B cell (primary cell): ENCODE results near the gene IL26. TPM values are rescaled to one million over a fixed set of nuclear protein-coding genes. Genes with fewer than 3 reads are reported as not detected.

Experiments
- ATAC-seq: fragments of 200-7000 bp; cut with Tn5 transposase; one replicate; pipeline ENCODE4 v1.10.0; 2021; ENCODE audit warnings: low read depth, mild to moderate bottlenecking, moderate number of reproducible peaks, moderate library complexity
- CTCF ChIA-PET: fragments of 350-600 bp; sonication (Branson Sonifier 250); formaldehyde crosslinking; loops from one replicate; lab custom pipeline; 2021; ENCODE audit warnings: antibody characterized with exemption, inconsistent platforms; lab: Charles Lee
- POLR2A ChIA-PET: fragments of 350-600 bp; sonication (Branson Sonifier 250); formaldehyde crosslinking; loops from one replicate; lab custom pipeline; 2021; ENCODE audit warnings: antibody characterized with exemption; lab: Charles Lee
- DNase-seq: peaks from one replicate; pipeline ENCODE4 v3.0.0; 2013
- H2AFZ ChIP-seq: 2 replicates; pipeline ENCODE4 v1.6.1; 2012; ENCODE audit warnings: mild to moderate bottlenecking, low read depth, low read length; ENCODE audit not compliant: insufficient read depth, poor library complexity, severe bottlenecking
- H3K27ac ChIP-seq, 2 donors: 1 replicate in 1 of 2; 2 replicates in 1 of 2; pipeline ENCODE4 v1.5.1; 2012 to 2013; ENCODE audit warnings: low read length in 2 of 2, mild to moderate bottlenecking in 2 of 2, moderate library complexity in 1 of 2
- H3K27me3 ChIP-seq, 4 experiments: fragments of 200-600 bp in 1 of 4; sonication (generic) in 1 of 4; replicated peaks in 1 of 4; 1 replicate in 2 of 4; 2 replicates in 2 of 4; pipeline versions ENCODE4 v1.6.1 to v1.7.0; 2013 to 2016; ENCODE audit warnings: low read length in 3 of 4, mild to moderate bottlenecking in 2 of 4, mixed read lengths in 1 of 4, moderate library complexity in 1 of 4; ENCODE audit not compliant: insufficient read depth in 4 of 4, control insufficient read depth in 3 of 4; ENCODE audit errors: control extremely low read depth in 1 of 4
- H3K36me3 ChIP-seq, 2 experiments: replicated peaks in 1 of 2; 1 replicate in 1 of 2; 2 replicates in 1 of 2; pipeline versions ENCODE4 v1.6.1 to v1.7.1; 2013; ENCODE audit warnings: low read length in 1 of 2; ENCODE audit not compliant: insufficient read depth in 2 of 2, control insufficient read depth in 1 of 2; ENCODE audit errors: control extremely low read depth in 1 of 2, extremely low read depth in 1 of 2
- H3K4me1 ChIP-seq, 2 donors: fragments of 200-600 bp in 1 of 2; sonication (generic) in 1 of 2; 1 replicate in 1 of 2; 2 replicates in 1 of 2; pipeline versions ENCODE4 v1.5.1 to v1.6.1; 2013 to 2017; ENCODE audit warnings: low read length in 2 of 2; ENCODE audit not compliant: control insufficient read depth in 2 of 2, insufficient read depth in 2 of 2
- H3K4me2 ChIP-seq: replicated peaks from 2 replicates; pipeline ENCODE3; 2012; ENCODE audit warnings: mild to moderate bottlenecking, low read depth, low read length; ENCODE audit not compliant: poor library complexity, severe bottlenecking
- H3K4me3 ChIP-seq, 5 experiments: fragments of 200-600 bp in 1 of 5; sonication (generic) in 1 of 5; 1 replicate in 3 of 5; 2 replicates in 2 of 5; pipeline versions ENCODE4 v1.5.1 to v1.7.0; 2011 to 2016; ENCODE audit warnings: low read length in 4 of 5, mild to moderate bottlenecking in 4 of 5, low read depth in 2 of 5, control low read depth in 1 of 5, moderate library complexity in 1 of 5; ENCODE audit not compliant: insufficient read depth in 1 of 5; ENCODE audit errors: control extremely low read depth in 1 of 5, extremely low read depth in 1 of 5
- H3K79me2 ChIP-seq: fragments of 200-600 bp; sonication (generic); one replicate; pipeline ENCODE4 v1.6.0; 2016; ENCODE audit warnings: low read length; ENCODE audit not compliant: control insufficient read depth, insufficient read depth
- H3K9ac ChIP-seq: fragments of 200-600 bp; sonication (generic); 2 replicates; pipeline ENCODE4 v1.6.1; 2017; ENCODE audit warnings: mild to moderate bottlenecking, low read length, moderate library complexity
- H3K9me3 ChIP-seq, 3 donors: one replicate each; pipeline versions ENCODE4 v1.6.1 to v1.7.1; 2013; ENCODE audit warnings: low read length in 2 of 3; ENCODE audit not compliant: control insufficient read depth in 2 of 3, insufficient read depth in 1 of 3; ENCODE audit errors: control extremely low read depth in 1 of 3
- H4K20me1 ChIP-seq: 2 replicates; pipeline ENCODE4 v1.6.0; 2012; ENCODE audit warnings: mild to moderate bottlenecking, low read length; ENCODE audit not compliant: insufficient read depth, control insufficient read depth, poor library complexity, severe bottlenecking
- H3K27ac Mint-ChIP-seq: one replicate; pipeline ENCODE4 v1.8.0; 2021; ENCODE audit warnings: mixed read lengths
- H3K27me3 Mint-ChIP-seq: one replicate; pipeline ENCODE4 v1.8.0; 2021; ENCODE audit warnings: mixed read lengths
- H3K4me1 Mint-ChIP-seq: one replicate; pipeline ENCODE4 v1.8.0; 2021; ENCODE audit warnings: mixed read lengths
- H3K4me3 Mint-ChIP-seq: one replicate; pipeline ENCODE4 v1.8.0; 2021; ENCODE audit warnings: mixed read lengths
- H3K9me3 Mint-ChIP-seq: one replicate; pipeline ENCODE4 v1.8.0; 2022; ENCODE audit warnings: mixed read lengths; ENCODE audit not compliant: insufficient read depth
- EZH2 ChIP-seq: IDR thresholded peaks from 2 replicates; pipeline ENCODE4 v1.6.1; 2012; ENCODE audit warnings: borderline replicate concordance, low read depth, mild to moderate bottlenecking, moderate library complexity, low read length; ENCODE audit not compliant: insufficient read depth, poor library complexity, severe bottlenecking
- WGBS: methylation state at CpG from one replicate; pipeline ENCODE4 v1.1.5; 2013; ENCODE audit warnings: missing lambda C conversion rate; ENCODE audit not compliant: insufficient coverage; 5-methylcytosine and 5-hydroxymethylcytosine counted together
- intact Hi-C: fragments of 100-400 bp; cut with micrococcal nuclease; formaldehyde crosslinking; loops from one replicate; pipeline ENCODE4 v1.10.0; 2022
- polyA plus RNA-seq: library from polyadenylated mRNA; depleted of rRNA; stranded (reverse); fragments of >200 nt; gene quantifications from 2 replicates; pipeline ENCODE4 v1.2.3, GENCODE V29; 2012
- total RNA-seq, 2 donors: library from RNA; stranded (reverse); fragments of 120-200 nt in 1 of 2; gene quantifications; 1 replicate in 1 of 2; 2 replicates in 1 of 2; pipeline versions ENCODE4 v1.2.3 to v1.2.4, GENCODE V29; 2013 to 2022
- TF ChIP-seq, protein P1 (sequence below): fragments of 200-600 bp; IDR thresholded peaks from one replicate; pipeline ENCODE4 v1.8.0; 2022; ENCODE audit warnings: antibody characterized with exemption, mild to moderate bottlenecking

Gene IL26
- total and polyA plus RNA-seq, 2 donors (not counting 1 experiment from before 2014, with no cell fraction given), result not detected

- ATAC-seq, result no peak
- Mint-ChIP-seq H3K9me3 (no peaks in the 10 kb centered on the region), H3K4me1 (no peaks in the 10 kb centered on the region), H3K4me3 (no peak overlapping the region), H3K27me3 (peaks cover 19% of the 10 kb centered on the region), H3K27ac (no peak overlapping the region)
- H4K20me1 ChIP-seq, result no peaks in the 10 kb centered on the region
- ChIA-PET CTCF (interaction anchor here (1.0 kb wide), 1 partner anchor 64 kb away, joined by 3 read pairs; no protein-coding TSS in a partner anchor), POLR2A (no interaction called here)
- DNase-seq, result no peak
- intact Hi-C loops, result no loop called here
- no peak overlapping the region for H3K4me2 ChIP-seq
- no peak overlapping the region for H2AFZ ChIP-seq
- no peak overlapping the region for H3K27ac ChIP-seq
- H3K36me3 ChIP-seq, result no peaks in the 10 kb centered on the region
- H3K4me3 ChIP-seq, result no peak overlapping the region
- 100% methylated on average over 3 of the region's 5 CpGs for WGBS
- H3K79me2 ChIP-seq, result no peaks in the 10 kb centered on the region
- H3K27me3 ChIP-seq, result peaks cover 0 to 3% (median 0%) of the 10 kb centered on the region in 4 experiments
- no peak overlapping the region for H3K9ac ChIP-seq
- H3K9me3 ChIP-seq, result no peaks in the 10 kb centered on the region
- no peak for TF ChIP-seq EZH2
- TF ChIP-seq, protein P1, sequence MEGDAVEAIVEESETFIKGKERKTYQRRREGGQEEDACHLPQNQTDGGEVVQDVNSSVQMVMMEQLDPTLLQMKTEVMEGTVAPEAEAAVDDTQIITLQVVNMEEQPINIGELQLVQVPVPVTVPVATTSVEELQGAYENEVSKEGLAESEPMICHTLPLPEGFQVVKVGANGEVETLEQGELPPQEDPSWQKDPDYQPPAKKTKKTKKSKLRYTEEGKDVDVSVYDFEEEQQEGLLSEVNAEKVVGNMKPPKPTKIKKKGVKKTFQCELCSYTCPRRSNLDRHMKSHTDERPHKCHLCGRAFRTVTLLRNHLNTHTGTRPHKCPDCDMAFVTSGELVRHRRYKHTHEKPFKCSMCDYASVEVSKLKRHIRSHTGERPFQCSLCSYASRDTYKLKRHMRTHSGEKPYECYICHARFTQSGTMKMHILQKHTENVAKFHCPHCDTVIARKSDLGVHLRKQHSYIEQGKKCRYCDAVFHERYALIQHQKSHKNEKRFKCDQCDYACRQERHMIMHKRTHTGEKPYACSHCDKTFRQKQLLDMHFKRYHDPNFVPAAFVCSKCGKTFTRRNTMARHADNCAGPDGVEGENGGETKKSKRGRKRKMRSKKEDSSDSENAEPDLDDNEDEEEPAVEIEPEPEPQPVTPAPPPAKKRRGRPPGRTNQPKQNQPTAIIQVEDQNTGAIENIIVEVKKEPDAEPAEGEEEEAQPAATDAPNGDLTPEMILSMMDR, result no peak
- H3K4me1 ChIP-seq, result no peaks in the 10 kb centered on the region
Observed at GRCh38 chr12:68252077-68252476, 26.5 kb upstream of the IL26 start.

DNA sequence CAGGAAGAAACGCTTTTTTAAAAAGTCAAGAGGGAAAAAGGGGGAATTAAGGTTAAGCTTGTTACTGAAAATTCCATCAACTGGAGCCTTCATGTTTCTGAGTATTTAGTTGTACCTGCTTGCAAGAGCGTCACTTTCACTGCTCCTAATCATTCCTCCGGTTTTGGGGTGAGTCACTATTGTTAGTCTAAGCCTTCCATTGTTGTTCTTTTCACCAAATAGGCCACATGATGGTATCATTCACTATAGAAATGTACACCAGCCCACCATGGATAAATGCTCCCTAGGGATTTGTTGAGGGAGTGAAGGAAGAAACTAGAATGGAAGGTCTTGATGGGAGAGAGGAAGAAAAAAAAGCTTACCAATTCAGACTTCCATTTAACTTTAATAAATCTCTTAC is 24.8 kb upstream of the IL26 start:
- Histone ChIP-seq H3K36me3 (no peaks in the 10 kb centered on the region), H3K9ac (no peak overlapping the region), H3K27me3 (peaks cover 0 to 3% (median 0%) of the 10 kb centered on the region in 4 experiments), H3K9me3 (no peaks in the 10 kb centered on the region), H3K4me3 (no peak overlapping the region), H3K27ac (no peak overlapping the region), H3K4me2 (no peak overlapping the region), H2AFZ (no peak overlapping the region), H3K4me1 (no peaks in the 10 kb centered on the region), H3K79me2 (no peaks in the 10 kb centered on the region), H4K20me1 (no peaks in the 10 kb centered on the region)
- WGBS, result no CpG with 5 or more reads among the region's 3 CpGs
- Mint-ChIP-seq H3K9me3 (no peaks in the 10 kb centered on the region), H3K27me3 (peaks cover 24% of the 10 kb centered on the region), H3K4me1 (no peaks in the 10 kb centered on the region), H3K27ac (no peak overlapping the region), H3K4me3 (no peak overlapping the region)
- intact Hi-C loops, result no loop called here
- ChIA-PET CTCF (interaction anchor here (0.6 to 3.1 kb wide), 2 partner anchors 14 to 70 kb away, joined by 4 to 8 read pairs; no protein-coding TSS in a partner anchor), POLR2A (no interaction called here)
- TF ChIP-seq, protein P1, result no peak
- no peak for TF ChIP-seq EZH2
- ATAC-seq (no peak), DNase-seq (no peak)
